Loucy (cell line): Measurements from ENCODE around the gene SPINK14.

Experiments
- EZH2phosphoT487 ChIP-seq: fragments of 200-600 bp; IDR thresholded peaks from 2 replicates; pipeline ENCODE4 v1.6.1; 2018; ENCODE audit warnings: antibody characterized with exemption, mild to moderate bottlenecking, moderate library complexity, borderline replicate concordance
- TF ChIP-seq, protein P1 (sequence below): fragments of 200-600 bp; sonication (generic); conservative IDR thresholded peaks from 2 replicates; pipeline ENCODE4 v1.5.1; 2014; ENCODE audit warnings: mild to moderate bottlenecking, antibody characterized with exemption, low read length

GRCh38 chr5:148166550-148167283 lies 1.6 kb upstream of the SPINK14 start:
- TF ChIP-seq, protein P1, sequence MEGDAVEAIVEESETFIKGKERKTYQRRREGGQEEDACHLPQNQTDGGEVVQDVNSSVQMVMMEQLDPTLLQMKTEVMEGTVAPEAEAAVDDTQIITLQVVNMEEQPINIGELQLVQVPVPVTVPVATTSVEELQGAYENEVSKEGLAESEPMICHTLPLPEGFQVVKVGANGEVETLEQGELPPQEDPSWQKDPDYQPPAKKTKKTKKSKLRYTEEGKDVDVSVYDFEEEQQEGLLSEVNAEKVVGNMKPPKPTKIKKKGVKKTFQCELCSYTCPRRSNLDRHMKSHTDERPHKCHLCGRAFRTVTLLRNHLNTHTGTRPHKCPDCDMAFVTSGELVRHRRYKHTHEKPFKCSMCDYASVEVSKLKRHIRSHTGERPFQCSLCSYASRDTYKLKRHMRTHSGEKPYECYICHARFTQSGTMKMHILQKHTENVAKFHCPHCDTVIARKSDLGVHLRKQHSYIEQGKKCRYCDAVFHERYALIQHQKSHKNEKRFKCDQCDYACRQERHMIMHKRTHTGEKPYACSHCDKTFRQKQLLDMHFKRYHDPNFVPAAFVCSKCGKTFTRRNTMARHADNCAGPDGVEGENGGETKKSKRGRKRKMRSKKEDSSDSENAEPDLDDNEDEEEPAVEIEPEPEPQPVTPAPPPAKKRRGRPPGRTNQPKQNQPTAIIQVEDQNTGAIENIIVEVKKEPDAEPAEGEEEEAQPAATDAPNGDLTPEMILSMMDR: no peak
- TF ChIP-seq EZH2phosphoT487: no peak
